H1 (cell line): ENCODE measurements around the gene DNAAF8. TPM values are rescaled to one million over a fixed set of nuclear protein-coding genes. Genes with fewer than 3 reads are reported as not detected.

ENCODE experiments used
- ATF2 ChIP-seq: IDR thresholded peaks from 2 replicates; pipeline ENCODE4 v1.6.1; 2012; ENCODE audit warnings: low read length, inconsistent platforms
- GTF2F1 ChIP-seq: IDR thresholded peaks from 2 replicates; pipeline ENCODE4 v1.6.1; 2012; ENCODE audit warnings: low read depth, low read length, improper control_type of control experiment, borderline replicate concordance
- polyA plus RNA-seq, 7 experiments: library from polyadenylated mRNA; depleted of rRNA in 3 of 7; stranded (reverse) in 5 of 7; unstranded in 2 of 7; fragments of >200 nt in 5 of 7; fragments of 200-250 nt in 2 of 7; gene quantifications; 1 replicate in 5 of 7; 2 replicates in 1 of 7; 4 replicates in 1 of 7; pipeline versions ENCODE4 v1.2.1 to v1.2.3, GENCODE V29; 2011 to 2013; ENCODE audit warnings: missing spikeins in 2 of 7, mixed read lengths in 2 of 7
- total RNA-seq: library from RNA; stranded (reverse); fragmentation: NEBNext Ultra II Directional; extraction: Animal tissue kit (Norgen Biotek cat#: 25700); gene quantifications from 2 replicates; pipeline ENCODE4 v1.2.1, GENCODE V29; 2021

DNAAF8 gene
- total and polyA plus RNA-seq, 2 of the 8 experiments (the other 6 are each of a cell fraction or from before 2014, with no cell fraction given), result 0.39 TPM; not detected in 1

GRCh38 chr16:4747906-4748681 is 13.8 kb downstream of the DNAAF8 start (continued):
- no peak for TF ChIP-seq GTF2F1
- TF ChIP-seq ATF2, result no peak
- TF ChIP-seq, all 59 proteins: peak for 0
